GM21576 (cell line): Measurements from ENCODE around the gene NCK1.

ENCODE experiments used
- ATAC-seq: cut with Tn5 transposase; IDR thresholded peaks from one replicate; pipeline ENCODE4 v1.9.1; 2021; ENCODE audit warnings: mild to moderate bottlenecking, moderate library complexity; ENCODE audit not compliant: unreplicated experiment

NCK1 gene

GRCh38 chr3:136861890-136862616, at the start of gene NCK1:
TSS of gene NCK1 (plus strand) at chr3:136862208. CDS start at chr3:136928002, 65,794 bp downstream.
- ATAC-seq: peak; percentile 97

- no peak for ATAC-seq
Observed at GRCh38 chr3:136817448-136817847, 44.6 kb upstream of the NCK1 start.

GRCh38 chr3:136818191-136818768, 43.7 kb upstream of the NCK1 start:
- no peak for ATAC-seq

- ATAC-seq: no peak
Observed at GRCh38 chr3:136818769-136819391, 43.1 kb upstream of the NCK1 start, which contains the start of gene SLC35G2. TSS of gene SLC35G2 (plus strand) at chr3:136819126. CDS start at chr3:136854461, 35,335 bp downstream.

DNA sequence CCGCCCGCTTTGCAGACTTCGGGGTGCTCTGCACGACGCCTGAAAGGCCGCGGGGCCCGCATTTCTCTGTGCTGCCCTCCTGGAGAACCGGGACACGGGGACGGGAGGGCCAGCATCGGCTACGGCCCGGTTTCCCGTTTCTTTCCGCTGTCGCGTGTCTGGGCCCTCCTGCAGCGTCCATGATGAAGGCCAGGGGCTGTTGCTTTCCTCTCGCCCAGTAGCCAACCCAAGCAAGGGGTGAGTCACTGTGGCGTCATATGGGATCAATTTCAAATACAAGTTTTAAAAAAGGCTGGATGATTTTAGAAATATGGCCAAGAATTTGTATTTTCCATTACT, 42.6 kb upstream of the NCK1 start:
- no peak for ATAC-seq

DNA sequence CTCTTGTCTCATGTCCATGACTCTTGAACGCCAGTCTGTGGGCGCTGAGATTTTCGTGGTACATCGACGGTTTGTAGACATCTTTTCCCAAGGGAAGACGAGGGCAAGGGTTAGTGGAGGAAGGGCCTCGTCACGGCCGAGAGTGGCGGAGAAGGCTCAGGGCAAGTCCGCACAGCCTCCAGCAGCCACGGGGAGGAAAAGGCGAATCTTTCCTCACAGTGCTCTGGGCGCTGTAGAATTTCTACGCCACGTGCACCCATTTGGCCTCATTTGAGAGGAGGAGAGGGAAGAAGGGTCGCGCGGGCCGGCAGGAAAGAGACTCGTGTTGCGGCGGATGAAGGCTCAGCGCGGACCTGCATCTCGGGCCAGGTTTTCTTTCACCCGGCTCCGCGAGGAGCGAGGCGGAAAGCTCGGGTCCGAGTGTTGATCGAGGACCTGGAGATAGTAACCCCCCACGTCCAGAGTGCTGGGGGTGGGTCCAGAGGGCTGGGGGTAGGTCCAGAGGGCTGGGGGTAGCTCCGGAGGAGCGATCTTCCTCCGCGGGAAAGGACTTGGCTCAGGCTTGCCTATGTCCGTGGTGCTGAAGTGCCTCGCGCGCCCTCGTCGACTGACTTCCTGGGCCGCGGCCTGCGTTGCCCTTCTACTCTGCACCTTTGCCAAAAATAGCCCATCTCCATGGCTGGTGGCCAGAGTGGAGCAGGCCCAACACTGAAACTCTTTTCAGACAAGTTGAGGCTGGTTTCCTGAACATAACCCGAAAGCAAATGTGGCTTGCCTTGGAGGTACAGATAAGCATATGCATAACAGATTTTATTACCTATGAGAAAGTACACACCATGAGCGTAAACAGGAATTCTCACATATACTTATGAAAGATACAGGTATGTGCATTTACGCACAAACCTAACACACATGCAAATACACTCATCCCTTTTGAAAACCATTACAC, 42.0 kb upstream of the NCK1 start:
- no peak for ATAC-seq

DNA sequence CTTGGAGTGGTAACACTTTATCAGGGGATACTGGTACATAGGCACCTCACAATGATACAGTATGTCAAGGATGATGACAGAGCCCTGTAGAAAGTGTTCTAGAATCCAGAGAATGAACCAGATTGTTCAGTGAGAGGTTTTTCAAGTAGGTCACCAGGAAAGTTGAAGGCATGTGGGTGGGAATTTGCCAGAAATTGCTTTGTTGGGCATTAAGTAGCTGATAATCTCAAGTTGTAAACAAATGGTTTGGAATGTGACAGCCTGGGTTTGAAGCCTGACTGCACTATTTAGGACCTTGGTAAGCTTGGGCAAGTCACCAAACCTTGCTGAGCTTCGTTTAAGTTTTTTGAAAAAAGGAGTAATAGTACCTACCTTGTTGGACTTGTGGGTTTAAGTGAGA, 30.5 kb upstream of the NCK1 start:
- ATAC-seq: no peak

DNA sequence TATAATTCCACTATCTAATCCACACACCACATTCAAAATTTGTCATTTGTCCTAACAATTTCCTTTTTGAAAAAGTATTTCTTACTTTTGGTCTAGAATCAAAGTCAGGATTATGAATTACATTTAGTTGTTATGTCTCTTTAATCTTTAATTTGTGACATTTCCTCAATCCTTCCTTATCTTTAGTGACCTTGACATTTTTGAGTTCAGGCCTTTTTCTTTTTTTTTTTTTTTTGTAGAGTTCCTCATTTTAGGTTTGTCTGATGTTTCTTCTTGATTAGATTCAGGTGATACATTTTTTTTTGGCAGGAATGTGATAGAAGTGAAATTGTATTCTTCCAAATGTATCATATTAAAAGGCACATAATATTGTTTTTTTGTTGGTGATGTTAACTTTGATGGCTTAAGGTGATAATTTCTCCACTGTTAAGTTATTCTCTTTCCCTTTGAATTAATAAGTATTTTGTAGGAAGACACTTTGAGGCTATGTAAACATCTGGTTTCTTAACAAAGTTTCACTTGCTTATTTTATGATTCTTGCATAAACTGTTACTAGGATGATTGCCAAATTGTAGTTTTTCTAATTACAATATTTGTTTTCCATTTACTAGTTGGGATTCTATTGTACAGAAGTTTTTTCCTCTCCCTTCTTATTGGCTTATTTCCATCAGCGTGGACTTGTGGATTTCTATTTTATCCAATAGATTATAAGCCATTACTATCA, 26.8 kb upstream of the NCK1 start:
- no peak for ATAC-seq

DNA sequence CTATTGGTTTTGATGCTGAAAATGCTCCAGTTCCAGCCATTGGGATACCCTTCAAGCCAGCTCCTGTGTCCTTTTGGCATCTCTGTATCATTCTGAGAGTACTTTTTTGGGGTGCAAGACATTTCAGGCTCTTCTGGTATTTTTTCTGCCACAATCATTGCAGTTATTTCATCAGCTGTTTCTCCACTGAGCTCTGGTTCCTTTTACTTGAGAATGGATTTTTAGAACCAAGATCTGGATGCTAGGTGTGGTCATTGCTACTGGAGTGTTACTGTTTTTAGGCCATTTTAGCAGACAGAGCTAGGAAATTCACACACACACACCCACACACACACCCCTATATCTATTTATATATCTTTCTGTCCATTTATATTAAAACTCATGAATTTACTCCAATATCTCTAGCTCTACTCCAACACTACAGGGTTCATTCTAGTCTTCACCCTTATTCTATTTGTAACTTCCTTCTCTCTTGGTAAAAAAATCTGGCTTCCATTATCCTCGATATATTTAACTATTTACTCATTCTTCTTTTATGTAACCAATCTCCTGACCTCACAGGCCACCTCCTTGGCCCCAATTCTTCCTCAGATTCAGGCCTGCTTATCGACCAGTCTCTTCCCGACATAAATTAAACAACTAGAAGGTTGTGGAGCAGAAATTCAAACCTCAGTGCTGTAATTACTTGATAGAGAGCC, 26.0 kb upstream of the NCK1 start:
- no peak for ATAC-seq

GRCh38 chr3:136836511-136837156, 25.4 kb upstream of the NCK1 start:
- no peak for ATAC-seq

GRCh38 chr3:136838641-136839555, 23.1 kb upstream of the NCK1 start:
- ATAC-seq: no peak

- ATAC-seq: no peak
Observed at GRCh38 chr3:136839556-136839931, 22.5 kb upstream of the NCK1 start.

DNA sequence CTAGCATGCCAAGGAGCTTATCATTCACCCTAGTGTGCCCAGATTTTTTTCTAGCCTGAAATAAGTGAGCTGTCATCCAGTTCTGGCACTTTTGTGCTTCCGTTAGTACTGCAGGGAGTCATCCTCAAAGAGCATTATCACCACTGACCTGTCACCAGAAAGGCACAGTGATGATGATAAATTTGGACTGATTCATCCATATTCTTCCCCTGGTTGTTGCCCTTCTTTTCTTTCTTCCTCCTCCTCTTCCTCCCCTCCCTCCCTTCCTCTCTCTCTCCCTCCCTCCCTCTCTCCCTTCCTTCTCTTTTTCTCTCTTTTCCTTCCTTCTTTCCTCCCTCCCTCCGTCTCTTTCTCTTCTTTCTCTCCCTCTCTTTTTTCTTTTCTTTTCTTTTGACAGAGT, 21.8 kb upstream of the NCK1 start:
- no peak for ATAC-seq

- ATAC-seq: no peak
Observed at GRCh38 chr3:136842294-136842693, 19.7 kb upstream of the NCK1 start.

DNA sequence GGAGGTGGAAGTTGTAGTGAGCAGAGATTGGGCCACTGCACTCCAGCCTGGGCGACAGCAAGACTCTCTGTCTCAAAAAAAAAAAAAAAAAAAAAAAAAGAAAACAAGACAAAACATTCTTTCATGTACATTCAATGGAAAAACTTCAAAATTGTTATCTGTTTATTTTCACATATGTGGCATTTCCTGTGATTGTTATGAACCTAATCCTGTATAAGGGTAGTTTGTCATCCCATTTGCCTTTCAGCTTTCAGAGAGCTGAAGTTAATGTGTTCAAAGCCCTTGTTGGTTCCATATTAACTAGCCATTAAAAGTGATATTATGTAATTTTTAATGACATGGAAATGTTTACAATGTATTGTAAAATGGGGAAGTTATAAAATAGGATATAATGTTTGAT, 17.3 kb upstream of the NCK1 start:
- no peak for ATAC-seq

GRCh38 chr3:136852180-136852579, 9.8 kb upstream of the NCK1 start:
- no peak for ATAC-seq

GRCh38 chr3:136856665-136857064, 5.3 kb upstream of the NCK1 start:
- no peak for ATAC-seq

DNA sequence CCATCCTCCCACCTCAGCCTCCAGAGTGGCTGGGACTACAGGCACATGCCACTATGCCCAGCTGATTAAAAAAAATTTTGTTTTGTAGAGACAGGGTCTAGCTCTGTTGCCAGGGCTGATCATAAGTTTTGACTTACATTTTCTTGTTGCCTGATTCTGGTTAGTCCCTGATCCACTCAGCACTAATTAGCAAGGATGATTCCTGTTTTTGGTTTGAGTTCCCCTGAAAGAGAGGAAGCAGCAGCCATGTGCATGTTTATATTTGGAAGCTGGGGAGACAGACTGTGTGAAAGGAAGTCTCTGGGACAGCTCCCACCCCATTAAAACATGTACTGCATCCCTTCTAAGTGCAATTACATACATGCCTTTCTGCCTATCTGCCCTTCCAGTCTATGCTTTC, 3.6 kb upstream of the NCK1 start:
- no peak for ATAC-seq
